Right forelimb (tissue), 1 donor: ENCODE measurements around the gene IDS.
A peak's percentile ranks its signal among the peaks of the same experiment; 100 is the strongest.
"Not testable (repeated sequence)": the region's sequence is repeated elsewhere in the genome, so short reads cannot be mapped to it uniquely, and the experiment has no call there.

Experiments used
- DNase-seq: peaks from one replicate; pipeline ENCODE4 v3.0.0-alpha.2; 2018

The IDS gene, protein sequence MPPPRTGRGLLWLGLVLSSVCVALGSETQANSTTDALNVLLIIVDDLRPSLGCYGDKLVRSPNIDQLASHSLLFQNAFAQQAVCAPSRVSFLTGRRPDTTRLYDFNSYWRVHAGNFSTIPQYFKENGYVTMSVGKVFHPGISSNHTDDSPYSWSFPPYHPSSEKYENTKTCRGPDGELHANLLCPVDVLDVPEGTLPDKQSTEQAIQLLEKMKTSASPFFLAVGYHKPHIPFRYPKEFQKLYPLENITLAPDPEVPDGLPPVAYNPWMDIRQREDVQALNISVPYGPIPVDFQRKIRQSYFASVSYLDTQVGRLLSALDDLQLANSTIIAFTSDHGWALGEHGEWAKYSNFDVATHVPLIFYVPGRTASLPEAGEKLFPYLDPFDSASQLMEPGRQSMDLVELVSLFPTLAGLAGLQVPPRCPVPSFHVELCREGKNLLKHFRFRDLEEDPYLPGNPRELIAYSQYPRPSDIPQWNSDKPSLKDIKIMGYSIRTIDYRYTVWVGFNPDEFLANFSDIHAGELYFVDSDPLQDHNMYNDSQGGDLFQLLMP

DNA sequence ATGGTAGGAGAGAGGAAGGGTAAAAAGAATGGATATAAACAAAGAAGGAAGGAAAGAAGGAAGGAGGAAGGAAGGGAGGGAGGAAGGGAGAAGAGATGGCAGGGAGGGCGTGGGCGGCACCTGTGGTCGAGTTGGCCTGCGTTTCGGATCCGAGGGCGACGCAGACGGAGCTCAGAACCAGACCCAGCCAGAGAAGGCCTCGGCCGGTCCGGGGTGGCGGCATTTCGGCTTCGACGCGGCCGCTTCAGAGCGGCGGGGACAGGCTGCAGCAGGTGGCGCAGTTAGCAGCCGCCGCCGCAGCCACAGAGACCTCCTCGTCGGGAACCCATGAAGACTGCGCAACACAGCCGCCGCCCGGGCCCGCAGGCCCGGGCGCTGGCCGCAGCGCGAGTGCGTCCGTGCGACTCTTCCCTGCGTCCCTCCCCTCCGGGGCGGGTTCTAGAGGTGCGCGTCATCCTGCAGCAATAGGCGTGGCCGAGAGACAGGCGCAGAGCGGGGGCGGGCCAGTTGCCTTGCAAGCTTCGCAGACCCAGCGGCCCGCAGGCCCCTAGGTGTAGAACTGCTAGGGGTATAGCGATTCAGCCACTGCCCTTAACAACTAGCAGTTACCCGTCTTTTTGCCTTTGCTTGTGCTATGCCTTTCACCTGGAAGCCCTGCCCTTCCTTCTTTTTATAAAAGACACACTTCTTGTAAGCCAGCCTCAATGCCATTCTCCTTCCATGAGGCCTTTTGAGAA lies at the start of gene IDS:
Gene IDS, minus strand, starts transcription at position 392 of the 737 bp plus-strand sequence. Its CDS starts 169 bp downstream, at position 223.
- DNase-seq = peak; percentile 87

DNA sequence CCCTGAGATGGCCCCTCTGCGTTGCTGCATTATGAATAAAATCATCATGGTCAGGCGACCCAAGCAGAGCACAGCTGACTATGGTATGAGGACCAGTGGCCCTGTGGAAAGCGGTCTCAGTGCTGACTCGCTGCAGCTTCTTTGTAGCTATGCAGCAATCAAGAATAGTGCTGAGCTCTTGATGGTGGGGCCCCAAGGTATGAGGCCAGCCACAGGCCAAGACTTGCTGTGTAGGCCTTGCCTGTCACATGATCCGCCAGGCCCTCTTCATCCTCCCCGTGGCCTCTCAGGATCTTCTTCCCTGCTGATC lies 46.8 kb upstream of the IDS start:
- not testable (repeated sequence) for DNase-seq

DNA sequence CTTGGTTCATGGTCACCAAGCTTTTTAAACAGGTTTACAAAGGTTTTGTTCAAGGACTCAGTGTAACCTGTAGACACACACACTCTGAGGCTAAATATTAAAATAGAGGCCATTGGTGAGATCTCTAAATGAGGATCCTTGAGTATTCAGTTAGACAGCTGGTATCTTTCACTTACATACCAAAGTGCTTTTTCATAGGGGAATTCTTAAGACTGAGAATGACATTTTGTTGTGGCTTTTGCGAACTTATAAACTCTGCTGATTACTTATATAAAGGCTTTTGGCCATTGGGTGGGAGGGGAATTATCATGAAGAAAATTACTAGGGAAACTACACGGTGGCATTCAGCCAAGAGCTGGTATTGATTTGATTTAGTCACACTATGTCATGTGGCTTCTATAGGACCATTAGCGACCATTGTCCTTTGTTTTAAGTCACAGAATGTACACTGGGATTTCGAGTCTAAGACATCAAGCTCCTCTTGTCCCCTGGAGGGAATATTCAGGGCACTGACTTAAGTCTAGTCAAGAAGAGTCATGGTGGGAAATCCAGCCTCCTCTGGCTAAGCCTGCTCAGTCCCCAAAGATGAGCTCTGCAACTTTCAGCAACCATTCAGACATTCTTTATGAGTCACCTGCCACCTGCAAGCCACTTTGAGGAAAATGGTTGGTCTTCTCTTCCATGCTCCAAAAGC lies 46.3 kb upstream of the IDS start:
- not testable (repeated sequence) for DNase-seq

DNA sequence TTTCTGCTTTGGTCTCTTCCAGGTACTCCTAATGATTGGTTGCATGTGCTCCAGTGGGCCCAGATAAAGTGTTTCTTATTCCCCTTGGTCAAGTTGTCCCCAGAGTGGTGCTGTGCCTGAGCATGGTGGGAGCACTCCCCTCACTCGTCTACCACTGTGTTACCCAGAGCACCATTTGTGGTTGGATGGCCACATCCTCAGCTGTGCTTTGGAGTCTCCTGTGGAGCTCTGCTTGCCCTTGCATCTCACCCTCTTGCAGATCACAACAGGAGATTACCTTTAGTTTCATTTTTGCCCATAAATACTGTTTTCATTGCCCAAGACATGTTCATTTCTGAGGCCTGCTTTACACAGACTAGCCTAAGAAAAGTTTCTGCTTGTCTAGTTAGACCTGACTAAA lies 45.3 kb upstream of the IDS start:
- DNase-seq = not testable (repeated sequence)

DNA sequence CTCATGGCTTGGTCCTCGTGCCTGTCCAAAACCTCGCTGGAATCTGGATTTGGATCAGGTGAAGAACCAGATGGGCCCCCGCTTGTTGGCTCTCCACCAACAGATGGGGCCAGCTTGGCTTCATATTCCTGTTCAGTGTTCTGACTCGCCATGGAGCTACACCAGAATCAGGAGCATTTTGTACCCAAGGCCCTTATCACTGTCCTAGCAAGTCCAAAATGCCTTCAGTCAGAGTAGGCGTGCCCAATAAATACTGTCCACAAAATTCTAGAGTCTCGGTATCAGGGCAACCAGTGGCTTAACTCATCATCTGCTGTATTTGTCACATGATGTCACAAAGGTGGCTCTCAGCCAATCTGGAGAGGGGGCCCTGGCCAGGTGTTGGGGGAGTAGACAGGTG lies 44.6 kb upstream of the IDS start, which contains the start of gene HSFX3:
Gene HSFX3, minus strand, starts transcription at position 224 of the 400 bp plus-strand sequence. Its CDS starts 72 bp downstream, at position 152.
- not testable (repeated sequence) for DNase-seq

DNA sequence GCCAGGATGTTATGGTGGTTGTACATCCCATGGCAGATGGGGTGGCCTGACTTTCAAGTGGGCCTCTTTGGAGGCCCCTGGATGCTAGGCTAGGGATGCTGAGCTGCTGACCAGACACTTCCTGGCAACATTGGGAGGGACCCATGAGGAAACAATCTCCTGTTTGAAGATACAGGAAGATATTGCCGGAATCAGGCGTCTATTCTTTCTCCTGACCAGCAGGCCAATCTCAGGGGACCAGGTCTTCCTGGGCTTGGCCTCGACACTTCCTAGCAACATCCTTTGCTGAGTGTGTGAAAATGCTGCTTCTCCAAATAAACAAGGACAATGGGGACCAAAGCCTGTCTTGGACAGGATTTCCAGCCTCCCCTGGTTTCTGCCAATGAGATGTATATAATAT lies 42.7 kb upstream of the IDS start:
- not testable (repeated sequence) for DNase-seq

DNA sequence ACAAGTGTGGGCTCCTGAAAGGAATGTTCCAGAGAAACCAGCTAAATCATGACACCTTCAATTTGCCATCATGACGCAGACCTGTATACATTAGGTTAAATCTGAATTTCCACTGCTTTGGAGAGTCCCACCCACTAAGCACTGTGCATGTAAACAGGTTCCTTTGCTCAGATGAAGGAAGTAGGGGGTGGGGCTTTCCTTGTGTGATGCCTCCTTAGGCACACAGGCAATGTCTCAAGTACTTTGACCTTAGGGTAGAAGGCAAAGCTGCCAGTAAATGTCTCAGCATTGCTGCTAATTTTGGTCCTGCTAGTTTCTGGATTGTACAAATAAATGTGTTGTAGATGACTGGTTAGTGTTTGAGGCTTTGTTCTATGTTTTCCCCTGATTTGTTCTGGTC lies 41.9 kb upstream of the IDS start:
- not testable (repeated sequence) for DNase-seq

DNA sequence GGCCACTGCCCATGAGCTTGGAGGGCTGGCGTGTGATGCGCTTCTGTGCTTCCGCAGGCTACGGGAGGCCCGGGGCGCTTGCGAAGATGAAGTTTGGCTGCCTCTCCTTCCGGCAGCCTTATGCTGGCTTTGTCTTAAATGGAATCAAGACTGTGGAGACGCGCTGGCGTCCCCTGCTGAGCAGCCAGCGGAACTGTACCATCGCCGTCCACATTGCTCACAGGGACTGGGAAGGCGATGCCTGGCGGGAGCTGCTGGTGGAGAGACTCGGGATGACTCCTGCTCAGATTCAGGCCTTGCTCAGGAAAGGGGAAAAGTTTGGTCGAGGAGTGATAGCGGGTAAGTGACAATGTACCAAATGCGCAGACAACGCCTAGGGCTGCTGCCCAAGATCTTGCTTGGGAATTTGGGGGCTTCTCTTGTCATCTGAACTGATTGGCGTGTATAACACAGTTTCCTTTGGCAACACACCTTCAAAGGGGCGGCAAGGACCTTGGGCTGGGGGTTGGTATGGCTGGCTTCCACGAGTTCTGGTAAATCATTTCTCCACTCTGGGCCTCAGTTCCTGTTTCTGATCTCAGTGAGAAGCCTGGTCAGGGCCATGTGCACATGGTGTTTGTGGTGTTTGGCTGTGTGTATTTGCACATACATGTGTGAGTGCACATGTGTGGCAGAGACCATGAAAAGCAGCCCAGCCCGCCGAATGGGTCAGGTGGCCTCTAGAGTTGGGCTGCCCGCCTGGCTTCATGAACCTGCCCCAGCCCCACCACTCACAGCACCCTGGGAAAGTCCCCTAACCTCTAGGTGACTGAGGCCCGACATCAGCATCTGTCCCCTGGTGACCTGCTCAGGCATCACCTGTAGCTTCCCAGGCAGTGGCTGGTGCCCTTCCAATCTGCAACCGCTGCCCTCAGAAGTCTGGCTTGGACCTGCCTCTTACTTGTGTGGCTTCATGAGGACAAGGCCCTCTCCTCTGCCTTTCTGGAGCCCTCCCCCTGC lies 40.7 kb upstream of the IDS start:
- not testable (repeated sequence) for DNase-seq

DNA sequence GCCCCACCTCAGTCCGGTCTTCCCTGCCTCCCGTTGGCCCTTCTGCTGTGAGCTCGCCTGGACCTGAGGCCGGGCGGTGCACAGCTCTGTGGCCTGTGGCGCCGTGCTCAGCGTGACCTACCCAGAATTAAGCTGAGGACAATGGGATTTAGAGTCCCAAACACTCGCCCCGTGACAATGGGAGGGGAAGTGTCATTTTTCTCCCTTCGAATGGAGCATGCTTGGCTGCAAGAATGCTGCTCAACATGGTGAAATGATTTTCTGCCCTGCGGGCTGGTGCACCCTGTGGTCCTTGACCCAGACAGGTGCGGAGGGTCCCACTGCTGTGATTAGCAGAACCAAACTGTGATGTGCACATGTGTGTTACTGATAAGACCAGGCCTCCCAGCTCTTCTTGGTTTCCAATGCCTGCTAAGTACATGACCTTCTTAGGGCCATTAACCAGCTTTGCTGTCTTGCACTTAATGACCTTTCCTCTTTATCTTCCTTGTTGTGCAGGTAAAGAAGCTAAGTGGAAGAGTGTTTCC lies 36.5 kb upstream of the IDS start:
- no peak for DNase-seq

DNA sequence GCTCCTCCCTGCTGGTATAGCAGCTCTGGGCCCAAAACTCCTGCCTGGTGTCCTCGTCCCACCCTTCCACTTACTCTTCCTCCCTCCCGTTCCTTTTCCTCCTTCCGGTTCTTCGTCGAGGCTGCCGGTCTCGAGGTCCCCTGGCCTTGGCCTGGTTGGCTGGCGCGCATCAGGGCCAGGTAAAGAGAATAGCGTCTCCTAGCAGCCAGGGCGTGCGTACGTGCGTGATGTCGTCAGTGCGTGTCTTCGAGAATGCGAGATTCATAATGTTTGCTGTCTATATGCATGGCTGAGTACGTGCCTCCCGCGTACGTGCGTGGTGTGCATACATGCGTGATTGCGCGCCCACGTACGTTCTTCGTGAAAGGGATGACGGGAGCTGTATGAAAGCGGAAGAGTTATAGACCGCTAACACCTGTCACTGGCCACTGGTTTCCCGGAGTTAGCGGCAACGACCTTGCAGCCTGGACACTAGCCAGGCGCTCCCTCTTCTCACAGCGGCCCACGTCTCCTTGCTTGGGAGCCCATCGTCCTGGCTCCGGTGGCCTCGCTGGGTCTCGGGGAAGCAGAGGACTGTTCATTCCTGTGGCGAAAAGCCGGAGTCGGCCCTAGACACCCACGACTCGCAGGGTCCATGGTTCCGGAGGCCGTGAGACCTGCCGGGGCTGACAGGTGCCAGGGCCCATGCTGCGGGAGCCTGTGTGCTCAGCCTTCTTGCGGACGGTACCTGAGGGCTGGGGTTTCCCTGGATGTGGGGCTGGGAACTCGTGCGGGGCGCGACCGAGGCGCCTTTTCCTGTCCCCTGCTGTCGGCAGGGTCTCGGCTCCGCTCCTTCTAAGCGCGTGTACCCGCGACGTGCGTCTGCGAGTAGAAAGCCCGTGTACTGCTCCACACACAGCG lies 35.8 kb upstream of the IDS start, which contains the start of gene EOLA1:
Gene EOLA1, plus strand, starts transcription at position 392 of the 900 bp plus-strand sequence. CDS start 4,619 bp downstream, outside the sequence.
- DNase-seq = peak; percentile 94

DNA sequence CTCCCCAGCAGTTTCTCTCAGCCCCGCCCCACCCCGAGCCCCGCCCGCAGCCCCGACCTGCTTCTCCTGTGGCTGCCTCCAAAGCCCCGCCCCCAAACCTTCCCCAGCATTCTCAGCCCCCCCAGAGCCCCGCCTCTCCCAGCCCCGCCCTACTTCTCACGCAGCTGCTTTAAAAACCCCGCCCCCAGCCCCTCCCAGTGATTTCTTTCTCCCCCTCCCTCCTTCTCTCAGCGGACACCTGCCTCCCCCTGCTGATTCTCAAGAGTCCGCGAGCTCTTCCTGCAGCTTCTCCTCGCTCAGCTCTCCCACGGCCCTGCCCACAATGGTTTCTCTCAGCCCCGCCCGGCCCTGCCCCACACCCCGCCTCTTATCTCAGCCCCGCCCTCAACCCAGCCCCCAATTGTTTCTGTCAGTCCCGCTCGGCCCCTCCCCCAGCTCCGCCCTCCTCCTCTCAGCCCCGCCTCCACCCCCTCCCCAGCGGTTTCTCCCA lies 35.1 kb upstream of the IDS start:
- DNase-seq = peak; percentile 94

DNA sequence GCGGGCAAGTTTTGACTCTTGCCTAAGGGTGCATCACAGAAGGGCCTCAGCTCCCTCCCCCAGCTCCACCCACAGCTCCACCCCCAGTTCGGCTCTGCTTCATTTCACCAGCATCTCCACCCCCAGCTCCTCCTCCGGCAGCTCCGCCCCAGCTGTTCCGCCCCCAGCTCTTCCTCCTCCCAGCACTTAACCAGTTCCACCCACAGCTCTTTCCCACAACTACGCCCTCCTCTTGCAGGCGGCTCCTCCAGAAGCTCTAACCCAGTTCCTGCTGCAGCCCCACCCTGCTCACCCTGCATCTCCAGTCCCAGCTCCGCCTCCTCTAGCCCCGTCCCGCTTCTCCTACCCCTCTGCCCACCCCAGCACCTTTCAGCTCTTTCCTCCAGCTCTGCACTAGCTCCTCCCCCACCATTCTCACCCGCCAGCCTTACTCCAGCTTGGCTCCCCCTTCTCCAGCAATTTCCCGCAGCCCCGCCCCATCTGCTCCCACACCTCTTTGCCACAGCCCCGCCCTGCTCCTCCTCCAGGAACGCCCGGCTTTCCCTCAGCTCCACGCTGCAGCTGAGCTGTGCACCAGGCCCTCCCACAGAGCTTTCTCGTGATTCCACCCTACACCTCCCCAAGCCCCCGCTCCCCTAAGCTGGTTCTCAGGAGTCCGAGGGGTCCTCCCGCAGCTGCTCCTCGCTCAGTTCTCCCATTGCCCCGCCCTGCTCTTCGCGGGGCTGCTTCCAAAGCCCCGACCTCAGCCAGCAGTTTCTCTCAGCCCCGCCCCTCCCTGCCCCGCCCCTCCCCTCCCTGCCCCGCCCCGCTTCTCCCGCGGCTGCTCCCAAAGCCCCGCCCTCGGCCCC lies 34.4 kb upstream of the IDS start:
- DNase-seq = peak; percentile 89

DNA sequence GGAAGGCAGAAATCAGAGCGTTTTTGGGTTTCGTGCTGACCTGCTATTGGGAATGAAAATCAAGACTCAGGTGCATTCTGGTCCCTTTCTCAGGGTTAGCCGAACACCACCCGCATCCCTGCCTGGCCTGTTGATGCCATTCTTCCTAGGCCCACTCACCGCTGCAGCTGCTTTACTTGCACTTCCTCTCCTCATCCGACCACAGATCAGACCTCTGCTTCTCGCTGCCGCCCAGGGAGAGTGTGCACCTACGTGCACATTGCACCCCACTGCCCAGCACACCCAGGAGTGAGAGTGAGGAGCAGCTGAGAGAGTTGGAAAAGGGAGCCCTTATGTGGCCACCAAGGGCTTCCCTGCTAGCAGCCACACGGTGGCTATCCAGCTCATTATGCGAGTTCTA lies 32.4 kb upstream of the IDS start:
- not testable (repeated sequence) for DNase-seq

DNA sequence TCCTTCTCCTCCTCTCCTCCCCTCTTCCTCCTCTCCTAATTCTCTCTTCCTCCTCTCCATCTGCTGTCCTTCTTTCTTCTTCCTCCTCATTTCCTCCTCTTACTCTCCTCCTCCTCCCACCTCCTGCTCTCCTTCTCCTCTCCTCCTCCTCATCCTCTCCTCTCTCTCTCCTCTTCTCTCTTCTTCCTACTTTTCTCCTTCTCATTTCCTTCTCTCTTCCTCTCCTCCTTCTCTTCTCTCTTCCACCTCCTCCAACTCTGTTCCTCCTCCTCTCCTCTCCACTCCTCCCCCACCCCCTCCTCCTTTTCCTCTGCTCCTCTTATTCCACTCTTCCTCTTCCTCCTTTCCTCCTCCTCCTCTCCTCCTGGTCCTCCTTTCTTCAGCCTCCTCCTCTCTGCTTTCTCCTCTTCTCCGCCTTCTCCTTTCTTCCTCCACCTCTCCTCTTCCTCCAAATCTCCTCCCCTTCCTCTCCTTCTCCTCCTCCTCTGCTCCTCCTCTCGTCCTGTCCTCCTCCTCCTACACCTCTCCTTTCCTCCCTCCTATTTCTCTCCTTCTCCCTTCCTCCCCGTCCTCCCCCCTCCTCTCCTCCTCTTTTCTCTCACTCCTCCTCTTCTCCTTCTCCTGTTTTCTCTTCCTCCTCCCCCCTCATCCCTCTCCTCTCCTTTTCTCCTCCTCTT lies 30.0 kb upstream of the IDS start:
- DNase-seq = not testable (repeated sequence)

DNA sequence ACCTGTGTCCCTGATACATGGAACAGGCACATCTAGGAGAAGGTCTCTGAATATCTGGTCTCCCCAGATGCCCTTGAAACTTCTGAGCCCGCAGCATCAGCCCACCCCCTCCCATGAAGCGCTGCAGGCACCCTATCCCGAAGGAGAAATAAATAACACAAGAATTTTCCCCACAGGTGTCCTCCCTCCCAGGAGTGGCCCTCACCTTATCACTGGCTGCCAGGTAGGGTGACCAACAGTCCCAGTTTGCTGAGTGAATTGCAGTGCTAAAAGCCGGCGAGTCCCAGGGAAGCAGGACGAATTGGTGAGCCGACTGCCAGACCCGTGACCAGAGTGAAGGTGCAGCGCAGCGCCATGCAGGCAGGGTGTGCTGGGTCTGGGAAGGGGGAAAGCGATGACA lies 28.9 kb upstream of the IDS start:
- not testable (repeated sequence) for DNase-seq

DNA sequence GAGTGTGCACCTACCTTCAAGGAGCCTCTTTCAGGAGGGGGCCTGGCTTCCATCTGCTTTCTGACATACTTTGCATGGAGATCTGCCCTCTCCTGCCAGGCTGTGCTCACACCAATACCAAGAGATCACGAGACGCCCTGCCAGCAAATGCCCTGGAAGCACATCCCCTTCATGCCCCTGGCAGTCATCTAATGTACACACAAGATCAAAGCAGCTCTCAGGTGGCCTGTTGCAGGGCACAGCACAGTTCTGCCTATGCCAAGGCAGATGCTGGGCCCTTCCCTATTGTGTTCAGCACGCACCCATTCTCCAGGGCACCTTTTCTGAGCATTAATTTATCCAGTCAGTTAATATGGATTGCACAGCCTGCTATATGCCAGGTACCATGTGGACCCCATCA lies 27.8 kb upstream of the IDS start:
- not testable (repeated sequence) for DNase-seq

DNA sequence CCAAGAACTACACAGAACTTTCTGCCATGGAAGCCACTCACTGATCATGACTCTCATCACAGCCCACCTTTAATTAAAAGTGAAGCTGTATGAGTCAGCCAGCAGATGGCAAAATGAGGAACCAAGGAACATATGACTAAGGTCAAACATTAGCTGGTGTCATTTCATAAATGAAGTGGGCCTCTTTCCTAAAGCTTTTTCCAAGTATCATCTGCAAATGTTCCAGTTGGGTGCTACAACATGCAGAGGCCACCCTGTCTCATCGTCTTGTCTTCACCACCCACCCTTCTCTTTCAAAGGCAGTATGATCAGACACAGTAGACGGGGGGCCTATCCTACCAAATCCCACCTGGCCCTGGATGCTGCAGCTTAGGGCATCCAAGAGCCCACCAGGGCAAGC lies 26.5 kb upstream of the IDS start:
- no peak for DNase-seq

DNA sequence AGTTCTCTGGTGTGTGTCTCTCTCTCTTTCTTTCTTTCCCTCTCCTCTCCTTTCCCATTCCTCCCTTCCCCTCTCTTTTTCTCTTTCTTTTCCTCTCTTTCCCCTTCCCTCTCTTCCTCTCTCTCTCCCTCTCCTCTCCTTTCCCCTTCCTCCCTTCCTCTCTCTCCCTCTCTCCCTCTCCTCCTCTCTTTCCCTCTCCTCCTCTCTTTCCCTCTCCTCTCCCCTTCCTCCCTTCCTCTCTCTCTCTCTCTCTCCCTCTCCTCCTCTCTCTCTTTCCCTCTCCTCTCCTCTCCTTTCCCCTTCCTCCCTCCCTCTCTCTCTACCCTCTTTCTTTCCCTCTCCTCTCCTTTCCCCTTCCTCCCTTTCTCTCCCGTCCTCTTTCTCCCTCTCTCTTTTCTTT lies 23.3 kb upstream of the IDS start:
- DNase-seq = no peak

DNA sequence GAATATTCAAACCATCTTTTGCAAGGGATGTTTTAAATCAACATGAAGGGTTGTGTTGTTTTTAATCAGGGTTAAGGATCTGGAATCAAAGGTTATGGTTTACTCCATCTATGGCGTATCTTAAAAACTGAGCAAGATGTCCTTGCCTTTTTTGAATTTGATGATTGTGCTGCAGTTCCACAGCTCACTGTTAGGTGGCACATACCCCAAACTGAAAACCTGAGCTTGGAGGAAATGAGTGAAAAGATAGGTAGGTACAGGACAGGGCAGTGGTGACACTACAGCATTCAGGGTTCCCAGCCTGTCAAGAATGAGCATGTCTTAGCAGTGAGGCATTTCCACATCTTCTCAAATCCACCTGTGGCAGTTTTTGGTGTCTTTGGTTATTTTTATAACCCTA lies 22.6 kb upstream of the IDS start:
- DNase-seq = no peak
